HG03097 (cell line): ENCODE measurements around the gene LZTR1.
"Not testable (repeated sequence)": the region's sequence is repeated elsewhere in the genome, so short reads cannot be mapped to it uniquely, and the experiment has no call there.

Experiments
- ATAC-seq: cut with Tn5 transposase; IDR thresholded peaks from one replicate; pipeline ENCODE4 v1.9.1; 2021; ENCODE audit not compliant: unreplicated experiment, low FRiP score

Gene LZTR1

DNA sequence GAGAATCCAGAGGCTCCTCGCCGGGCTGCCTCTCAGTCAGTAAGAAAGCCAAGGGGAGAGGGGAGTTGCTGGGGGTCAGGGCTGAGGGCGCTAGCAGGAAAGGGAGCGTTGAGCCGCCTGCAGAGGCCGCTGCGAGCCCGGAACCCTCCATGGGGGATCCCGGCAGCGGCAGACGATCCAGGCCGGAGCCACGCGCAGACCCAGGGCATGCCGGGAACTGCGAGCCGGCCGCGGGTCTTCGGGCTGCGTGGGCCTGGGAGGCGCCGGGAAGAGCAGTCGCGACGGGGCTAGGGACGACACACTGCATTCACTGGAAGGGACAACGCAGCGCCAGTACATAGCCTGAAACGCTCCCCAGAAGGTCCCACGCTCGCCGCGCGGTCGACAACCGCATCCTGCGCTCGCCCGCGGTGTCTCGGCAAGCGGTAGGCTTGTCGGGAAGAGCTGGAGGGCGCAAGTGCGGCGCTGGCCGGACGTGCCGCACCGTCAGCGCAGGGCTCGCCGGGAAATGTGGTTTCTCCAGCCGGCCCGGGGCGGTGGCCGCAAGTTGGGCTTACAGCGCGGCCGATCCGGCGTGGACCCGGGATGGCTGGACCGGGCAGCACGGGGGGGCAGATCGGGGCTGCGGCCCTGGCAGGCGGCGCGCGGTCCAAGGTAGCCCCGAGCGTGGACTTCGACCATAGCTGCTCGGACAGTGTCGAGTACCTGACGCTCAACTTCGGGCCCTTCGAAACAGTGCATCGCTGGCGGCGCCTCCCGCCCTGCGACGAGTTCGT, at the start of gene LZTR1:
LZTR1 (plus strand) TSS at position 511 of the 776 bp plus-strand sequence; CDS start at position 586, 75 bp downstream.
- ATAC-seq, result peak; percentile 63

DNA sequence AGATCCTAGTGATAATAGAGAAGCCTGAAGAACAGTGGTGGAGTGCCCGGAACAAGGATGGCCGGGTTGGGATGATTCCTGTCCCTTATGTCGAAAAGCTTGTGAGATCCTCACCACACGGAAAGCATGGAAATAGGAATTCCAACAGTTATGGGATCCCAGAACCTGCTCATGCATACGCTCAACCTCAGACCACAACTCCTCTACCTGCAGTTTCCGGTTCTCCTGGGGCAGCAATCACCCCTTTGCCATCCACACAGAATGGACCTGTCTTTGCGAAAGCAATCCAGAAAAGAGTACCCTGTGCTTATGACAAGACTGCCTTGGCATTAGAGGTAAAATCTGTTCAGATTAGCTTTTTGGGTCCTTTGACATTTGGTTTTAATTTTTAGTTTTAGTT, 48.2 kb upstream of the LZTR1 start:
- ATAC-seq, result no peak

DNA sequence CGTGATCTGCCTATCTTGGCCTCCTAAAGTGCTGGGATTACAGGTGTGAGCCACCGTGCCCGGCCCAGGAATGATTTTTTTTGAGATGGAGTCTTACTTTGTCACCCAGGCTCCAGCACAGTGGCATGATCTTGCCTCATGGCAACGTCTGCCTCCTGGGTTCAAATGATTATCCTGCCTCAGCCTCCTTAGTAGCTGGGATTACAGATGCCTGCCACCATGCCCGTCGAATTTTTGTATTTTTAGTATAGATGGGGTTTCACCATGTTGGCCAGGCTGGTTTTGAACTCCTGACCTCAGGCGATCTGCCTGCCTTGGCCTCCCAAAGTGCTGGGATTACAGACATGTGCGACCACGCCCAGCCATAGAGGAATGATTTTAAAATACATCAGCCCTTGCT, 47.0 kb upstream of the LZTR1 start:
- not testable (repeated sequence) for ATAC-seq

DNA sequence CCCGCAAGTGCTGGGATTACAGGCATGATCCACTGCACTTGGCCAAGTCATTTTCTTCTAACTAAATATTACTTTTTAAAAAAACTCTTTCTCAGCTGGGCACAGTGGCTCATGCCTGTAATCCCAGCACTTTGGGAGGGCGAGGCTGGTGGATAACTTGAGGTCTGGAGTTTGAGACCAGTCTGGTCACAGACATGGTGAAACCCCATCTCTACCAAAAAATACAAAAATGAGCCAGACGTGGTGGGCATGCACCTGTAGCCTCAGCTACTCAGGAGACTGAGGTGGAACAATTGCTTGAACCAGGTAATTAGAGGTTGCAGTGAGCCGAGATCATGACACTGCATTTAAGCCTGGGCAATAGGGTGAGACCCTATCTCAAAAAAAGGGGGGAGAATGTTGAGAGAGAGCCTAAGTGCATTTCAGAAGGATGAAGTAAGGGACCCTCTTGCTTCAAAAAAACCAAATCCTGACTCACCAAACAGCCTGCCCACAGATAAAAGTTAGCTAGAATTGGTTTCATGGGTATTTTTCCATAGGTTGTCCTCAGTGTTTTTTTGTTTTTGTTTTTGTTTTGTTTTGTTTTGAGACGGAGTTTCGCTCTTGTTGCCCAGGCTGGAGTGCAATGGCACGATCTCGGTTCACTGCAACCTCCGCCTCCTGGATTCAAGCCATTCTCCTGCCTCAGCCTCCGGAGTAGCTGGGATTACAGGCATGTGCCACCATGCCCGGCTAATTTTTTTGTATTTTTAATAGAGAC, 46.1 kb upstream of the LZTR1 start:
- ATAC-seq, result not testable (repeated sequence)

DNA sequence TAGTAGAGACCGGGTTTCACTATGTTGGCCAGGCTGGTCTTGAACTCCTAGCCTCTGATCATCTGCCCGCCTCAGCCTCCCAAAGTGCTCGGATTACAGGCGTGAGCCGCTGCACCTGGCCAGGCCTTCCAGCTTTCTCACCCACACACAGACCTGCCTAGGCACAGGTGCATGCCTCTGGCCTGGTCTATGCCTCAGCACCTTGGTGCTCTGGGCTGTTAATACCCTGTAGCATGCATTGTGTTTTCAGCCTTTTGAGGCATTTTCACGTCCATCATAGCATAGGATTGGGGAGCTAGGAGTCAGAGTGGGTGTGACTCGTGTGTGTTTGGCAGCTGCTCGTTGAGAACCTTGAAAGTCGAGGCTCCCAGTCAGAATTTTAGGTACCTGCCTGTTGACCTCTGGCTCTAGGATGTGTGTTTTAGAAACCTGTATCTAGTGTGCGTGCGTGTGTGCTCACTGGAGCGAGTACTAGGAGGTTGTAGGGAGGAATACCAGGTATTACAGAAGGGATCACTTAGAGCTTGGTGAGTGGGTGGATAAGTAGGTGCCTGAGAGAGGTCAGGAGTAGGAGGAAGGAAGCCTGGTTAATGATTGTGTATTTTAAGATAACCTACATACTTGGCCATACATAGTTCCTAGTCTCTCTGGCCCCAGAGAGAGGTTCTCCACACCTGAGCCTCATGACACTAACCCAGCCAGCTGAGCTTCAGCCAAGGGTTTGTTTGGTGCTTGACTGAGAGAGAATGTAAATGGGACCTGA, 44.9 kb upstream of the LZTR1 start:
- no peak for ATAC-seq

GRCh38 chr22:20937794-20938671, 44.1 kb upstream of the LZTR1 start:
- no peak for ATAC-seq

DNA sequence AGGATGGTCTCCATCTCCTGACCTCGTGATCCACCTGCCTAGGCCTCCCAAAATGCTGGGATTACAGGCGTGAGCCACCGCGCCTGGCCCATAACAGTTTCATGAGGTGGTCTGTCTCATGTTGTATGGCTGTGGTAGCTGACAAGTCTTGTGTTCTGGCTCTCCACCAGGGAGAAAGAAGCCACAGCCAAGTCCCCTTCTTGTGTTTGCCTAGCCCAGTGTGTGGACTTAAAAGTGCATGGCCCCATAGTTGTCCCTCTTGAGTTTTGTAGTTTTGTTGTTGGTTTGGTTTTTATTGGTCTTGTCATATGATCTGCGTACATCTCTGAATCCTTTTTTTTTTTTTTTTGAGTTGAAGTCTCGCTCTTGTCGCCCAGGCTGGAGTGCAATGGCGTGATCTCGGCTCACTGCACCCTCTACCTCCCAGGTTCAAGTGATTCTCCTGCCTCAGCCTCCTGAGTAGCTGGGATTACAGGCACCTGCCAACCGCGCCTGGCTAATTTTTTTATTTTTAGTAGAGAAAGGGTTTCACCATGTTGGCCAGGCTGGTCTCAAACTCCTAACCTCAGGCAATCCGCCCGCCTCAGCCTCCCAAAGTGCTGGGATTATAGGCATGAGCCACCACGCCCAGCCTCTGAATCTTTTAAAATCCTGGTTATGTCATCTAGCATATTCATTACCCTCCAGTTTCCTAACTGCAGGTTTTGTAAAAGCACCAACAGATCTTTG, 42.5 kb upstream of the LZTR1 start:
- not testable (repeated sequence) for ATAC-seq

- no peak for ATAC-seq
These were observed 41.9 kb upstream of the LZTR1 start for GRCh38 chr22:20940186-20940651.

GRCh38 chr22:20940904-20941385, 41.2 kb upstream of the LZTR1 start:
- no peak for ATAC-seq

GRCh38 chr22:20942203-20942902, 39.7 kb upstream of the LZTR1 start:
- not testable (repeated sequence) for ATAC-seq

GRCh38 chr22:20943104-20943933, 38.8 kb upstream of the LZTR1 start:
- no peak for ATAC-seq

GRCh38 chr22:20944042-20944441, 38.1 kb upstream of the LZTR1 start:
- ATAC-seq, result no peak

- no peak for ATAC-seq
These were observed 36.5 kb upstream of the LZTR1 start for GRCh38 chr22:20945578-20945934.

DNA sequence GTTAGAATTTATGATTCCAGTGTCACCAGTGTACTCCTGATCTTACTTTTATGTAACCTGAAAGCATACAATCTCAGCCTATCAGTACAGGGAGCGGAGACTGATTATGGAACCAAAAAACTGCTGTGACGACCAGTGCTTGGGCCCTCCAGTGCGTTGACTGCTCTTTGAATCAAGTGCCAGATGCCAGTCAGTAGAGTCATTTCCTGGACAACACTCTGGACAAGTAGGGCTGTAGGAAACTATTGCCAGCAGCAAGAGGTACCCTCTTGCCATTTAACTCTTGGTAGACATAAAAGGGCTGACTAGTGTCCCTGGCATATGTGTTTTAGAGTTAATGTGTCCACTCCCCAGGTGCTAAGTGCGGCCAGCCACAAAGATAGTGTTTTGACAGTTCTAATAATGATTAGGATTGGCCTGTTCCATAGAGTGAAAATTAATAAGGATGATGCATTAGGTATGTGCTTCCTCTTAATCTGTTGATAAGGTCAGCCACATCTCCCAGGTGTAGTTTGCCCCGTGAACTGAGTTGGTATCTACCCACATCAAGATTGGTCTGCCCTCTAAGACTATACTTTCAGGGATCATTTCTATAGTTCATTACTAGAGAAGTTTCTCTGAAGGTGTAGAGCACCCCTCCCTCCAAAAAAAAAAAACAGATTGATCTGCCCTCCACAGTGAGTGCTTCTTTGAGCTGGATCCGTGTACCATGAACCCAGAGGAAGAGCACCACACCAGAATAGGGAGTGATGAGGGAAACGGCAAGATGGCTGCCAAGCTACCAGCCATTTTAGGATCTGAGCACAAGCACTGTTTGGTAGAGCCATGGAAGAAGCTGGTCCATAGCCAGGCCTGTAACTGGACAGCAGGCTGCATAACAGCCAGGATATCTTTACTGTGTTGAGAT, 35.8 kb upstream of the LZTR1 start:
- no peak for ATAC-seq

GRCh38 chr22:20946991-20947390, 35.1 kb upstream of the LZTR1 start:
- no peak for ATAC-seq

- ATAC-seq, result no peak
These were observed 33.6 kb upstream of the LZTR1 start for GRCh38 chr22:20948450-20948849.

- no peak for ATAC-seq
These were observed 33.1 kb upstream of the LZTR1 start for GRCh38 chr22:20948989-20949388.
